Activated T-cell treated with anti-CD3 and anti-CD28 coated beads, Interleukin-2, amount 50 U/mL, for 72 hours (primary cell): ENCODE measurements around the gene TMA7B. TPM values are rescaled to one million over a fixed set of nuclear protein-coding genes. Genes with fewer than 3 reads are reported as not detected.

Experiments used
- ATAC-seq, 2 donors: fragments of 150-1000 bp; cut with Tn5 transposase; replicated peaks in 1 of 2; 2 replicates each; pipeline ENCODE4 v1.10.0; 2021; ENCODE audit warnings: moderate library complexity in 2 of 2, mild to moderate bottlenecking in 1 of 2
- DNase-seq, 2 donors: peaks; one replicate each; pipeline ENCODE4 v3.0.0; 2021 to 2022; ENCODE audit warnings: mixed read lengths in 1 of 2
- H3K27ac Mint-ChIP-seq: one replicate; pipeline ENCODE4 v1.8.0; 2022; ENCODE audit warnings: mild to moderate bottlenecking, moderate library complexity, mixed read lengths
- H3K27me3 Mint-ChIP-seq: one replicate; pipeline ENCODE4 v1.8.0; 2022; ENCODE audit warnings: low read depth, mixed read lengths
- H3K36me3 Mint-ChIP-seq, 2 donors: one replicate each; pipeline ENCODE4 v1.8.0; 2022; ENCODE audit warnings: mixed read lengths in 2 of 2, mild to moderate bottlenecking in 1 of 2; ENCODE audit not compliant: insufficient read depth in 2 of 2
- H3K4me1 Mint-ChIP-seq: one replicate; pipeline ENCODE4 v1.8.0; 2022; ENCODE audit warnings: low read depth, mixed read lengths
- H3K4me3 Mint-ChIP-seq, 2 donors: one replicate each; pipeline ENCODE4 v1.8.0; 2022; ENCODE audit warnings: mild to moderate bottlenecking in 2 of 2, mixed read lengths in 2 of 2, moderate library complexity in 2 of 2
- H3K9me3 Mint-ChIP-seq, 2 donors: one replicate each; pipeline ENCODE4 v1.8.0; 2022; ENCODE audit warnings: mixed read lengths in 2 of 2
- total RNA-seq, 2 donors: library from RNA; stranded (reverse); gene quantifications; one replicate each; pipeline ENCODE4 v1.2.3, GENCODE V29; 2022

The TMA7B gene
- total RNA-seq, 2 donors from 2014 or later: 1.4 to 2.5 TPM

DNA sequence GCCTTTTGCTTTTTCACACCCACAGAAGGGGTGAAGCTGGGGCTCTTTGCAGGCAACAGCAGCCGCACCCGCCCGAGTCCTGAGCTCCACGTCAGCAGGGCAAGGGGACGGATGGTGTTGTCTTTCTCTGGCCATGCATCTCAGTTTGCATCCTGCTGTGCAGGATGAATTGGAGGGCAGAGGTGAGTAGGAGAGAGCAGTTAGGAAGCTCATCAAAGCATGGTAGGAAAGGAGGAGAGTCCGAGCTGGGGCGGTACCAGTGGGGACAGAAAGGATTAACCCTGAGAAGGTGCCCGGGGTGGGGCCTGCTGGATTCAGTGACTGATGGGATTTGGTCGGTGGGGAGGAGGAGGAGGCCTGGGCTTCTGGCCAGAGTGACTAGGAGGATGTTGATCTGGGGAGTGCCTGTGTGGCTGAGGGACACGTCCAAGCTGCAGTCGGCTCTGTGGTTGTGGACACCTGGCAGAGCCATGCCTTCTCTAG is 49.1 kb downstream of the TMA7B start:
- Mint-ChIP-seq H3K4me1 (peaks cover 26% of the 10 kb centered on the region), H3K27me3 (peaks cover 14% of the 10 kb centered on the region), H3K4me3 (peak overlapping the region; percentile 65 to 69), H3K27ac (no peak overlapping the region), H3K9me3 (no peaks in the 10 kb centered on the region), H3K36me3 (no peaks in the 10 kb centered on the region)
- ATAC-seq (peak in 1 of 2 donors; percentile 11), DNase-seq (no peak)

DNA sequence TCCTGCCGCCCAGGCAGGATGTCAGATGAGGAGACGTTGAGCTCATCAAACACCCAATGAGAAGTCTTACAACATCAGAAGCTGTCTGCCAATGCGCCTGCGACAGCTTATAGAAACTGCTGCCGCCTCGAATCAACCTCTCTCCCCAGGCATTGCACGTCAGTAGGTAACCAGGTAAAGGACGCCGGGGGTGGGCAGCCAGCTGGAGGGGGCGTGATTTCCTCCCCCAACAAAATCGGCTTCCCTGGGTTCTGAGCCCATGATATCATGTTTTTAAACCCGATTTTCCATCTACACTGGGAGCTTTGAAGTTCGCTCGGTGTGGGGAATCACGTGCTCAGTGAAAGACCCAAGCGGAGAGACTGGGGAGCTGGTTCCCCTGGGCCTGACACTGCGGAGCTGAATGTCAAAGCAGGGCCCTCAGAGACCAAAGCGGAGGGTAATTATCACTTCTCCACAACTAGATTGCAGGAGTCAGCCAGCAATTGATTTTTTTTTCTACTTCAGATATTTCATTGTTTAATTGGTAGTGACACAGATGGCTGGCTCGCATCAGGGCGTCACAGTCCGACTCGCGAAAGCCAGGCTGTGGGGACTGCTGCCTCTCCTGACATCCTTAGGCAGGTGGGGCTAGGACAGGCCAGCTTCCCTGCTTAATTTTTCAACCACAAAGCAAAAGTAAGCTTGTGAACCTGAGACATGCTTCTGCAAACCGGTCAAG is 49.9 kb downstream of the TMA7B start:
- Mint-ChIP-seq H3K9me3 (no peaks in the 10 kb centered on the region), H3K36me3 (no peaks in the 10 kb centered on the region), H3K4me3 (peak overlapping the region; percentile 65 to 69), H3K27me3 (peaks cover 14% of the 10 kb centered on the region), H3K27ac (no peak overlapping the region), H3K4me1 (peaks cover 26% of the 10 kb centered on the region)
- peak; percentile 74 to 83 for ATAC-seq
- DNase-seq: peak; percentile 13 to 38

DNA sequence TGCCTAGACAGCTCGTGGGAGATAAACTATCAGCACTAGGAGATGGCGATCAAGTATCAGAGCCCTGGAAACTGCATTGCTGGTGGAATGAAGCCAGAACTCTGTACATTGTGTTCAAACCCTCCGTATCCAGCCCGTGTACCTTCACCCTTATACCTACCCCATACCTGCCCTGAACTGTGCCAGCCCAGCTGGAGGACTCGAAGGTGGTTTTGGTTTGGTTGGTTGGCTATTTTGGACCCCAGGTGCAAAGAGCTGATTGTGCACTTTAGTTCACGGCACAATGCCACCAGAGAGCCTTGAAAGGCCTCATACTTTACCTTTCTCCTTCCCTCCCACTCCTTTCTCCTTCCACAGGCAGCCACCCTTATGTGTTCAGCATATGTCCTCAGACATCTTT is 50.5 kb downstream of the TMA7B start:
- ATAC-seq: no peak
- no peaks in the 10 kb centered on the region for H3K9me3 Mint-ChIP-seq
- H3K36me3 Mint-ChIP-seq: no peaks in the 10 kb centered on the region
- H3K27ac Mint-ChIP-seq: no peak overlapping the region
- peaks cover 26% of the 10 kb centered on the region for H3K4me1 Mint-ChIP-seq
- peaks cover 14% of the 10 kb centered on the region for H3K27me3 Mint-ChIP-seq
- no peak for DNase-seq
- H3K4me3 Mint-ChIP-seq: no peak overlapping the region

Other genes starting within 250 kb of the TMA7B start
- gene ENTHD1, start 66.6 kb upstream of the TMA7B start, total RNA-seq: under 1 TPM; 0.46 to 0.77 TPM
- gene GRAP2, start 59.3 kb upstream of the TMA7B start, total RNA-seq: 10 to 100 TPM; 56.4 to 59.4 TPM
- under 1 TPM; 0.81 to 0.89 TPM for gene FAM83F, start 34.6 kb downstream of the TMA7B start, total RNA-seq
- 10 to 100 TPM; 62.5 to 65.3 TPM for gene TNRC6B, start 217.5 kb downstream of the TMA7B start, total RNA-seq